Measurements from ENCODE around the gene TMEM109.

TMEM109 gene

DNA sequence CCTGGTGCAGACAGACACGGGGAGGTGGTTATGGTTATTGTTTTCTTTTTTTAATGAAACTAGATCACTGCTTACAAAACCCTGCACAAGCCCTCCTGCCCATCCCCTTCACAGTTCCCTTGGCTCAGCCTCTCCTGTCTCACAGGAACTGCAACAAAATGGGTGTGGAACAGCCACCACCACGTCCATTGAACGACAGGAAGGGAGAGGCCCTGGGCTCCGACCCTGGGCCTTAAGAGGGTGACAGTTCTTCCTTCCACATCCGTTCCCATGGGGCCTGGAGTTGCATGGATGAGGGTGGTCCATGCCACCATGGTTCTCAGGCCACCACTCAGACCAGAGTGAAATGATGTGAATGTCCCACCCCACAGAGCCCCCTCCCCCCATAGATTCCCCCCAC is 23.3 kb upstream of the TMEM109 start (continued):
- TF ChIP-seq ZNF518A (tag by site-specific recombination; conservative IDR thresholded peaks at IDR 0.05; ENCODE audit: low read depth): no peak
- TF ChIP-seq EGR2 (tag by site-specific recombination; IDR thresholded peaks at IDR 0.05; ENCODE audit: low read depth): no peak
- TF ChIP-seq SP3 (tag by site-specific recombination; IDR thresholded peaks at IDR 0.05): no peak
- TF ChIP-seq, protein P1, sequence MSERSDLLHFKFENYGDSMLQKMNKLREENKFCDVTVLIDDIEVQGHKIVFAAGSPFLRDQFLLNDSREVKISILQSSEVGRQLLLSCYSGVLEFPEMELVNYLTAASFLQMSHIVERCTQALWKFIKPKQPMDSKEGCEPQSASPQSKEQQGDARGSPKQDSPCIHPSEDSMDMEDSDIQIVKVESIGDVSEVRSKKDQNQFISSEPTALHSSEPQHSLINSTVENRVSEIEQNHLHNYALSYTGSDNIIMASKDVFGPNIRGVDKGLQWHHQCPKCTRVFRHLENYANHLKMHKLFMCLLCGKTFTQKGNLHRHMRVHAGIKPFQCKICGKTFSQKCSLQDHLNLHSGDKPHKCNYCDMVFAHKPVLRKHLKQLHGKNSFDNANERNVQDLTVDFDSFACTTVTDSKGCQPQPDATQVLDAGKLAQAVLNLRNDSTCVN (tag by site-specific recombination; optimal IDR thresholded peaks at IDR 0.05): no peak
- TF ChIP-seq BCL11A (tag by site-specific recombination; IDR thresholded peaks at IDR 0.05; ENCODE audit: low read depth): no peak
- TF ChIP-seq YY2 (tag by site-specific recombination; IDR thresholded peaks at IDR 0.05): no peak
- no peak for TF ChIP-seq RBAK (tag by site-specific recombination; IDR thresholded peaks at IDR 0.05)
- no peak for TF ChIP-seq ZFHX2 (tag by site-specific recombination; conservative IDR thresholded peaks at IDR 0.05)

- Histone ChIP-seq H3K4me3 (ENCODE audit: low read depth, low read length) (no peak overlapping the region), H3K27ac (ENCODE audit: extremely low read depth, low read depth, low read length) (no peak overlapping the region), H3K36me3 (ENCODE audit: control insufficient read depth in 2 of 2, insufficient read depth in 1 of 2, low read length in 2 of 2) (peaks cover 11 to 79% of the 10 kb centered on the region in 2 experiments; a peak in 2 of 3 replicates), H3K4me1 (ENCODE audit: control insufficient read depth, insufficient read depth, low read length) (no peaks in the 10 kb centered on the region), H3K9me3 (ENCODE audit: control insufficient read depth, insufficient read depth, low read depth, low read length) (no peaks in the 10 kb centered on the region)
- TF ChIP-seq, protein P2, sequence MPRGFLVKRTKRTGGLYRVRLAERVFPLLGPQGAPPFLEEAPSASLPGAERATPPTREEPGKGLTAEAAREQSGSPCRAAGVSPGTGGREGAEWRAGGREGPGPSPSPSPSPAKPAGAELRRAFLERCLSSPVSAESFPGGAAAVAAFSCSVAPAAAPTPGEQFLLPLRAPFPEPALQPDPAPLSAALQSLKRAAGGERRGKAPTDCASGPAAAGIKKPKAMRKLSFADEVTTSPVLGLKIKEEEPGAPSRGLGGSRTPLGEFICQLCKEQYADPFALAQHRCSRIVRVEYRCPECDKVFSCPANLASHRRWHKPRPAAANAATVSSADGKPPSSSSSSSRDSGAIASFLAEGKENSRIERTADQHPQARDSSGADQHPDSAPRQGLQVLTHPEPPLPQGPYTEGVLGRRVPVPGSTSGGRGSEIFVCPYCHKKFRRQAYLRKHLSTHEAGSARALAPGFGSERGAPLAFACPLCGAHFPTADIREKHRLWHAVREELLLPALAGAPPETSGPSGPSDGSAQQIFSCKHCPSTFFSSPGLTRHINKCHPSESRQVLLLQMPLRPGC (tag by site-specific recombination; IDR thresholded peaks at IDR 0.05): no peak
- TF ChIP-seq ZNF433 (tag by site-specific recombination; IDR thresholded peaks at IDR 0.05; ENCODE audit: low read depth) (no peak), ZNF140 (tag by site-specific recombination; IDR thresholded peaks at IDR 0.05) (no peak)
- CTCF ChIA-PET: interaction anchor here (0.7 to 1.4 kb wide), 6 partner anchors 8 to 296 kb away, joined by 3 to 4 read pairs (median 3); no protein-coding TSS in a partner anchor
- POLR2A ChIA-PET: no interaction called here
These were observed 22.7 kb upstream of the TMEM109 start for GRCh38 chr11:60891103-60891741.

GRCh38 chr11:60895687-60896086 is 18.3 kb upstream of the TMEM109 start:
- CTCF ChIA-PET: interaction anchor here (0.6 to 1.2 kb wide), 3 partner anchors 20 to 188 kb away, joined by 3 to 7 read pairs (median 5); no protein-coding TSS in a partner anchor
- TF ChIP-seq REPIN1 (tag by site-specific recombination; IDR thresholded peaks at IDR 0.05; ENCODE audit: low read depth) (no peak), ZNF558 (tag by site-specific recombination; IDR thresholded peaks at IDR 0.05) (no peak), ZNF280C (tag by site-specific recombination; IDR thresholded peaks at IDR 0.05) (no peak), ZNF785 (tag by site-specific recombination; IDR thresholded peaks at IDR 0.05) (no peak), ZNF121 (tag by site-specific recombination; IDR thresholded peaks at IDR 0.05) (no peak), ZNF366 (tag by site-specific recombination; conservative IDR thresholded peaks at IDR 0.05) (no peak), ZNF747 (tag by site-specific recombination; IDR thresholded peaks at IDR 0.05) (no peak), FEZF1 (tag by site-specific recombination; IDR thresholded peaks at IDR 0.05) (no peak)
- POLR2A ChIA-PET: no interaction called here

More at GRCh38 chr11:60895687-60896086, 18.3 kb upstream of the TMEM109 start:
- Histone ChIP-seq H3K9me3 (ENCODE audit: control insufficient read depth, insufficient read depth, low read depth, low read length) (no peaks in the 10 kb centered on the region), H3K27ac (ENCODE audit: extremely low read depth, low read depth, low read length) (no peak overlapping the region), H3K4me1 (ENCODE audit: control insufficient read depth, insufficient read depth, low read length) (no peaks in the 10 kb centered on the region), H3K4me3 (ENCODE audit: low read depth, low read length) (no peak overlapping the region), H3K36me3 (ENCODE audit: control insufficient read depth in 2 of 2, insufficient read depth in 1 of 2, low read length in 2 of 2) (peaks cover 26 to 98% of the 10 kb centered on the region in 2 experiments)

Data from HEK293 (cell line).